ENCODE results near the gene SPAG17. TPM values are rescaled to one million over a fixed set of nuclear protein-coding genes. Genes with fewer than 3 reads are reported as not detected.

SPAG17 gene
- polyA plus RNA-seq, 1 donor (not counting 4 experiments of a cell fraction or from before 2014, with no cell fraction given) = 0.52 TPM

- TF ChIP-seq, protein P1, sequence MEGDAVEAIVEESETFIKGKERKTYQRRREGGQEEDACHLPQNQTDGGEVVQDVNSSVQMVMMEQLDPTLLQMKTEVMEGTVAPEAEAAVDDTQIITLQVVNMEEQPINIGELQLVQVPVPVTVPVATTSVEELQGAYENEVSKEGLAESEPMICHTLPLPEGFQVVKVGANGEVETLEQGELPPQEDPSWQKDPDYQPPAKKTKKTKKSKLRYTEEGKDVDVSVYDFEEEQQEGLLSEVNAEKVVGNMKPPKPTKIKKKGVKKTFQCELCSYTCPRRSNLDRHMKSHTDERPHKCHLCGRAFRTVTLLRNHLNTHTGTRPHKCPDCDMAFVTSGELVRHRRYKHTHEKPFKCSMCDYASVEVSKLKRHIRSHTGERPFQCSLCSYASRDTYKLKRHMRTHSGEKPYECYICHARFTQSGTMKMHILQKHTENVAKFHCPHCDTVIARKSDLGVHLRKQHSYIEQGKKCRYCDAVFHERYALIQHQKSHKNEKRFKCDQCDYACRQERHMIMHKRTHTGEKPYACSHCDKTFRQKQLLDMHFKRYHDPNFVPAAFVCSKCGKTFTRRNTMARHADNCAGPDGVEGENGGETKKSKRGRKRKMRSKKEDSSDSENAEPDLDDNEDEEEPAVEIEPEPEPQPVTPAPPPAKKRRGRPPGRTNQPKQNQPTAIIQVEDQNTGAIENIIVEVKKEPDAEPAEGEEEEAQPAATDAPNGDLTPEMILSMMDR (optimal IDR thresholded peaks at IDR 0.05 in 1 of 3, IDR thresholded peaks at IDR 0.05 in 1 of 3, conservative IDR thresholded peaks at IDR 0.05 in 1 of 3; ENCODE audit: extremely low read depth in 1 of 3, insufficient read depth in 2 of 3, low read length in 3 of 3) = no peak
- TF ChIP-seq EZH2 (IDR thresholded peaks at IDR 0.05; ENCODE audit: low read length) = no peak
- no peak overlapping the region for H3K27ac ChIP-seq (ENCODE audit: control insufficient read depth, insufficient read depth, low read length)
These were observed 161.8 kb downstream of the SPAG17 start for GRCh38 chr1:118023199-118023598.

DNA sequence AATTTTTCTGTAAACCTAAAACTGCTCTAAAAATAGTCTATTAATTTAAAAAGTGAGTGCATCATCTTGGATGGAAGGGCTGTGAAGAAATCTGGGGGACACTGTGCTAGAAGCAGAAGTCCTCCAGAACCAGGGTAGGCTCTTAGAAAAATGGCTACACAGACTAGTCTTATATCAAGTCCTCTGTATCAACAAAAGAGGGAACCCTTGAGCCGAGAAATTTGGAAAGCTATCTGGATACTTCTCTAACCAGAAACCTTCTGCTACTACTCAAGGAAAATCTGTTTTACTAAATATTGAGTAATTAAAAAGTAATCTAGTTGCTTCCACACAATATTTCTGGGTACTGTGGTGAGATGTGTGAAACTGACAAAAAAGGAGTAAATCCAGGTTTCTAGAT, 163.4 kb downstream of the SPAG17 start:
- FAIRE-seq (no peak), DNase-seq (ENCODE audit: low read depth, low spot score) (no peak)
- Histone ChIP-seq H3K79me2 (ENCODE audit: control insufficient read depth, insufficient read depth, low read length) (no peaks in the 10 kb centered on the region), H3K9me3 (ENCODE audit: control insufficient read depth, low read depth, low read length) (no peaks in the 10 kb centered on the region), H3K4me2 (ENCODE audit: control insufficient read depth, extremely low read depth, insufficient read depth, low read depth, low read length) (no peak overlapping the region), H3K4me3 (ENCODE audit: control insufficient read depth in 2 of 3, extremely low read depth in 1 of 3, insufficient read depth in 2 of 3, low read depth in 1 of 3, low read length in 3 of 3) (no peak overlapping the region), H2AFZ (ENCODE audit: control insufficient read depth, low read length) (no peak overlapping the region), H3K4me1 (ENCODE audit: control insufficient read depth, extremely low read depth, insufficient read depth, low read length) (no peaks in the 10 kb centered on the region), H3K27ac (ENCODE audit: control insufficient read depth, insufficient read depth, low read length) (no peak overlapping the region), H3K9ac (ENCODE audit: control insufficient read depth, extremely low read depth, insufficient read depth, low read length) (no peak overlapping the region), H3K9me1 (ENCODE audit: control insufficient read depth, extremely low read depth, insufficient read depth, low read length) (no peaks in the 10 kb centered on the region), H3K27me3 (ENCODE audit: control insufficient read depth, extremely low read depth, insufficient read depth, low read length) (no peaks in the 10 kb centered on the region), H3K36me3 (ENCODE audit: control insufficient read depth in 2 of 2, extremely low read depth in 1 of 2, insufficient read depth in 2 of 2, low read length in 2 of 2) (no peaks in the 10 kb centered on the region), H4K20me1 (ENCODE audit: control insufficient read depth, extremely low read depth, insufficient read depth, low read length) (no peaks in the 10 kb centered on the region)
- dilution Hi-C loops (cut with MboI; ENCODE audit: extremely low pct_ligation_motif_present, low sequenced_read_pairs) = no loop called here
- no peak for TF ChIP-seq EZH2 (IDR thresholded peaks at IDR 0.05; ENCODE audit: low read length)
- TF ChIP-seq, protein P1 (optimal IDR thresholded peaks at IDR 0.05 in 1 of 3, IDR thresholded peaks at IDR 0.05 in 1 of 3, conservative IDR thresholded peaks at IDR 0.05 in 1 of 3; ENCODE audit: extremely low read depth in 1 of 3, insufficient read depth in 2 of 3, low read length in 3 of 3) = no peak

More at GRCh38 chr1:118023199-118023598, 161.8 kb downstream of the SPAG17 start:
- Histone ChIP-seq H3K4me2 (ENCODE audit: control insufficient read depth, extremely low read depth, insufficient read depth, low read depth, low read length) (no peak overlapping the region), H3K4me1 (ENCODE audit: control insufficient read depth, extremely low read depth, insufficient read depth, low read length) (no peaks in the 10 kb centered on the region), H3K79me2 (ENCODE audit: control insufficient read depth, insufficient read depth, low read length) (no peaks in the 10 kb centered on the region), H3K9ac (ENCODE audit: control insufficient read depth, extremely low read depth, insufficient read depth, low read length) (no peak overlapping the region), H4K20me1 (ENCODE audit: control insufficient read depth, extremely low read depth, insufficient read depth, low read length) (no peaks in the 10 kb centered on the region), H3K4me3 (ENCODE audit: control insufficient read depth in 2 of 3, extremely low read depth in 1 of 3, insufficient read depth in 2 of 3, low read depth in 1 of 3, low read length in 3 of 3) (no peak overlapping the region), H3K9me3 (ENCODE audit: control insufficient read depth, low read depth, low read length) (no peaks in the 10 kb centered on the region), H3K9me1 (ENCODE audit: control insufficient read depth, extremely low read depth, insufficient read depth, low read length) (no peaks in the 10 kb centered on the region), H2AFZ (ENCODE audit: control insufficient read depth, low read length) (no peak overlapping the region), H3K27me3 (ENCODE audit: control insufficient read depth, extremely low read depth, insufficient read depth, low read length) (no peaks in the 10 kb centered on the region), H3K36me3 (ENCODE audit: control insufficient read depth in 2 of 2, extremely low read depth in 1 of 2, insufficient read depth in 2 of 2, low read length in 2 of 2) (no peaks in the 10 kb centered on the region)
- DNase-seq (ENCODE audit: low read depth, low spot score) (no peak), FAIRE-seq (no peak)
- dilution Hi-C loops (cut with MboI; ENCODE audit: extremely low pct_ligation_motif_present, low sequenced_read_pairs) = no loop called here
